ENCODE measurements around the gene PIK3R5.
"Not testable (repeated sequence)": the region's sequence is repeated elsewhere in the genome, so short reads cannot be mapped to it uniquely, and the experiment has no call there.

PIK3R5 gene

GRCh38 chr17:8985054-8985701 lies 19.7 kb upstream of the PIK3R5 start:
- no peak for DNase-seq

GRCh38 chr17:8984225-8984624 lies 18.7 kb upstream of the PIK3R5 start:
- DNase-seq, result not testable (repeated sequence)

- no peak for DNase-seq
Measured at GRCh38 chr17:8981443-8981842, 15.9 kb upstream of the PIK3R5 start.

GRCh38 chr17:8979715-8980114 lies 14.2 kb upstream of the PIK3R5 start:
- DNase-seq, result no peak

DNA sequence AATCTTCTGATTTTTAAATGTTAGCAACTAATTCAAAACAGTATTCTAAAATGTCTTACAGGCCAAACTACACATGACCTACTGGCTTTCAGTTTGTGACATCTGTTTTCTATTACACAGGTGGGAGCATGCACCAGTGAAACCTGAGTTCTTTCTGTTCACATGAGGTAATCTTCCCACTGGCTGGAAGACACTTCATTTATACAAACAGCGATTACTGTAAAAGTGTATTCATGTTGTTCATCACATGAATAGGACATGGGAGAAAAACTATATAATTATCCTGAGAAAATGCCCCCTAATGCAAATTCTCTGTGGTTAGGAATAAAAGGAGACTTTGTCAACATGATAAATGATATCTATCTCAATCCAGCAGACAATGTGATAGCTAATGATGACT lies 11.1 kb upstream of the PIK3R5 start:
- DNase-seq, result no peak

- DNase-seq, result no peak
Measured at GRCh38 chr17:8975091-8975725, 9.7 kb upstream of the PIK3R5 start.

- DNase-seq, result no peak
Measured at GRCh38 chr17:8969901-8970300, 4.4 kb upstream of the PIK3R5 start.

DNA sequence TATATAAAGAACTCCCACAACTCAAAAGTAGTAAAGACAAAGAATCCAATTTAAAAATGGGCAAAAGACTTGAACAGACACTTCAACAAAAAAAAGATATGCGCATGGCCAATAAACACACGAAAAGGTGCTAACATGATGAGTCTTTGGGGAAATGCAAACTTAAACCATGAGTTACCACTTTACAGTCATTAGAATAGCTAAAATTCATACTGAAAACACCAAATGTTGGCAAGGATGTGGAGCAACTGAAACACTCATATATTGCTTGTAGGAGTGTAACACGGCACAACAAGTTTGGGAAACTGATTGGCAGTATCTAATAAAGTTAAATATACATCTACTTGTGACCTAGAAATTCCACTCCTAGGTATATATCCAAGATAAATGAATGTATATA lies 3.0 kb upstream of the PIK3R5 start:
- DNase-seq, result no peak

GRCh38 chr17:8967861-8968260 lies 2.4 kb upstream of the PIK3R5 start:
- DNase-seq, result no peak

DNA sequence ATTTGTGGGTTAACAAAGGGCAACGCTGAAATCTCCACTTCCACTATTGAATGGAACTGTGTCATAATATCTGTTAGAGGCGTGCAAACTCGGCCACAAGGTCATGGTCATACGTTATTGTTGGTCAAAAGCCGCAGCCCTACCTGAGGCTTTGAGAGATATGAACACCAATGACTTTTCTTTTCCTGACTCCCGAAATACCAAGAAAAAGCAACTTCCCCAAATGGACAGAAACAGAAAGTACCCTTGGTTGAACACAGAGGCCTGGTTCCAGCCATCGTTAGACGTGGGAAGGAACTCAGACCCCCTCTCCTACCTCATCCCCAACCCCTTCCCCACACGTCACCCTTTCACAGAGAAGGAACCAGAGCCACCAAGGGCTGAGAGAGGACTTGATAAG lies 1.4 kb upstream of the PIK3R5 start:
- no peak for DNase-seq

DNA sequence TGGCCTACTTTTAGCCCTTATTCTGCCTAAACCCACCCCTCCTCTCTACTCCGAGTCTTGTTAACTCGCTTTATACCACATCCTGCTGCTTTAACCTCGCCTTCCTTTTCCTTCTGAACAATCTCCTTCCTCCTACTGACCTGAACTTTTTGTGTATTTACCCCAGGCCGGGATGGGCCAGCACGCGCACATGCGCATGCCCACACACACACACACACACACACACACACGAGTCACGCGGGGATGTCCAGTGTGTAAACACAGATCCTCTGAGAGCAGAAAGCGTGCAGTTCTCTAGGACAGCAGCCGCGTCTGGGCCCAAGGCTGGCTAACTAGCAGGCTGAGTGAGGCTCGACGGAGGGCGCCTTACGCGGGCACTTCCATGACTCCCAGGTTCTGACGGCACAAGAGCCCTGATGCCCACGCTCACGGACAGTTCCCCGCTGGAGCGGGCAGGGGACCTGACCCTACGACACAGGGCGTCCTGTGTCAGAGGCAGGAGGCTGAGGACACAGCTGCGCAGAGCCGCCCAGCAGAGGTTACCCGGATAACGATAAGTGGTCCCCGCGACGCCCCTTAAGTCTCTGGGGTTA lies 610 bp downstream of the PIK3R5 start:
- peak; percentile 50 for DNase-seq

DNA sequence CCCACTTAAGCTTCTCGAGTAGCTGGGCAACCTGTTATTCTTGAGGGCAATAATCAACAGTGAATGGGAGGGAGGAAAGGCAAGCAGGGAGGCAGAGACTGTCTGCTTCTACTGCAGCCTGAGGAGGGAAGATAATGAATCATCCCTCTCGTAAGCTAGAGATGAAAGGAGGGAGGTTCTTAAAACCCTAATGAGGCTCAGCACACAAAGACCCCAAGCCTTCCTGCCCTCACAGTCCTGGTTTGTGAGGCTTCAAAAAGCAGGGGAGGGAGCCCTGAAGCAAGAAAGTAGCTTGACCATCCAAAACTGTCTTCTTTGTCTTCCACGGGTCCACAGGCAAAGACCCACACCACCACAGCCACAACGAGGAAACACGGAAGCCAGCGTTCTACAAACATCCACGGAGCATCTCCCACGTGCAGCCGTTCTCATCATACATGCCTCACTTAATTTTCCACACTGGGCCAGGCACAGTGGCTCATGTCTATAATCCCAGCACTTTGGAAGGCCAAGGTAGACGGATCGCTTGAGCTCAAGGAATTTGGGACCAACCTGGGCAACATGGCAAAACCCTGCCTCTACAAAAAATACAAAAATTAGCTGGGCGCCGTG lies 1.8 kb downstream of the PIK3R5 start:
- DNase-seq, result no peak

DNA sequence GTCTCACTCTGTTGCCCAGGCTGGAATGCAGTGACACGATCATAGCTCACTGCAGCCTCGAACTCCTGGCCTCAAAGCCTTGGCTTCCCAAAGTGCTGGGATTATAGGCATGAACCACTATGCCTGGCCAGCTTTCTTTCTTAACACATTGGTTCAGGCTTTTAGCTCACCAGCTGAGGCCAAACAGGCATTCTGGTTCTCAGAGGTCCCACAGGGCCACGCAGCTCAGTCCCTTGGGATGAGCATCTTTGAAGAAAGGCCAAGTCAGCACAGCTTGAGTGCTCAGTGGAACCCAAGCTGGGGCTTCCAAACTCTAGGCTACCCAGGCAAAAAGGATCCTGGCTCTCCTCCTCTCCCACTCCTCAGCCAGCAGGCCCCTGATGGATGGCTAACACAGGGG lies 2.5 kb downstream of the PIK3R5 start:
- DNase-seq, result no peak

DNA sequence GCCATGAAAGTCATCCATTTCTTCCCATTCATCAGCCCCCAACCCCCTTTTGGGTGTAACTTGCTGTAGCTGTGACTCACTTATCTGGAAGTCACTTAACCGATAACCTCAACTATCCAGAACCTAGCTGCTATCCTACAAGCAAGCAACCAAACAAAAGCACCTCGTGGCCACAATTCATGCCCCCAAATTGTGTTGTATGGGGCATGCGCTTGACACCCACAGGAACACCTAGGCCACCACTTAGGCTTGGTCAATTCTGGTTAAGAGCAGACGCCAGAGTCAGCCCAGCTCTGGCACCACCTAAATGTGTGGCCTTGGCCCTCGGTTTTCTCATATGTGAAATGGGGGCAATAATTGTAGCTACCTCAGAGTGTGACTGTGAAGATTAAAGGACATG lies 3.7 kb downstream of the PIK3R5 start:
- no peak for DNase-seq

DNA sequence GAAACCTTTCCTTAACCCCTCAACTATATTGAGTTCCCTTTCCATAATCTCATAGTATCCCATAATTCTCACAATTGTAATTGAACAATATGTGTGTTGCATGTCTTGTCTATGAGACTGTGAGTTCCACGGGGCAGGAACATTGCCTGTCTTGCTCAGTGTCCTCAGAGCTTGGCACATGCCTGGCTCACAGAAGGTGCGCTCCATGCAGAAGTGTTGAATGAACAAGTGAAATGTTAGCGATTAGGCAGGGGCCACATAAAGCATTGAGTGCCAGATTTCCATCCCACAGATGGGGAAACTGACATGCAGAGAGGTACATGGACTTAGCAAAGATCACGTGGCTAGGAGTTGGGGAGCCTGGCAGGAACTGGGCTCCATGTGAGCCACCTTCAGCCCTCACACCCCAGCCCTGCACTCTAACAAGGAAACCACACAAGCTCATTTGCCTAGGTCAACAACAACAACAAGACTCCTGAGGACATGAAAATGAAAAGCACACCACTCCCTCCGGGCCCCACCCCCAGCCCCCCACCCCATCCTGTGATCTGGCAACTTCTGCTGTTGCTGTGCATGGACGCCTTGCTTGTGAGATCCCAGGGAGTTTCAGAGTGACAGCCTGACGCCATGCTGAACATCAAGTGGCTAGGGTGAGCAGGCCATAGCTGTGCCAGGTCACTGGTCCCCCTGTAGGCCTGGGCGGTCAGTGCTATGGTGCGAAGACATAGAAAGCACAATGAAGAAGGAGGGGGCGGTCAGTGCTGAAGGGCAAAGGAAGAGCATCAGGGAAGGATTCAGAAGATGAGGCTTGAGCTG lies 5.0 kb downstream of the PIK3R5 start:
- DNase-seq, result no peak

- DNase-seq, result no peak
Measured at GRCh38 chr17:8959312-8959918, 6.1 kb downstream of the PIK3R5 start.

GRCh38 chr17:8957721-8958120 lies 7.8 kb downstream of the PIK3R5 start:
- no peak for DNase-seq

GRCh38 chr17:8956465-8956902 lies 9.0 kb downstream of the PIK3R5 start:
- DNase-seq, result no peak

DNA sequence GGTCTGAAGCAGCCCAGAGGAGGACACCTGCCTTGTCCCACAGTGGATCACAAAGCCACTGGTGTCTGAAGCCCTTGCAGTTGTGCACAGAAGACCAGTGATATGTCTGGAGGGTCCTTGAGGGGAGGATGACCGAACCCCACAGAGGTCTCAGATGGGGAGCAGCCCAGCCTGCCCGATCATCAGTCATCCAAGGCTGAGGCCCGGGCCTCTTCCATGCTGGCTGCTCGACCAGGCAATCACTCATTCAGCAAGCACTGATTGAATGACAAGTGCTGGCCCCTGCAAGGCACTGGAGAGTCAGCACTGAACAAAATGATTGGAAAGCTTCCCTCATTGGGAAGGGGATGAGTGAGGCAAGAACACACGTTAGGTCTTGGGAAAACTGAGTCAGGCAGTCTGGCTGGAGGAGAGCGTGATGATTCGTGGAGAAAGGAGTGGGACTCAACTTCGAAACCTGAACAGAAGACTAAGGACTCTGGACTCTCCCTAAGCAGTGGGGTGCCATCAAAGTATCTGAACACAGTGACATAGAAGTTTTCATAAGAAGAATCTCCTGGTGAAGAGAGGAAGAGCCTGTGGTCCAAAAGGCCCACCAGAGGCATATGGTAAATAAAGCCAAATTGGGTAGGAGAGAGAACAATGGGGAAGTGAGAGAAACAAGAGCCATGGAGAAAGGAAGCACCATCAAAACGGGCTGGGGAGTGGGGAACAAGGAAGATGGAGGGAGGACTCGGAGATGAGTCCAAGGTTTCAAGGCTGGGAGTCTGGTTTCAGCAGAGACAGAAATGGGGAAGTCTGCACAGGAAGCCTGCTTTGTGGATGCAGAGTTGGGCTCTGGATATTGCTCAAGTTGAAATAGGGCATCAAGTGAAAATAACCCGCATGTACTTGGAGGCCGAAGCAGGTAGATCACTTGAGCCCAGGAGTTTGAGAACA lies 10.2 kb downstream of the PIK3R5 start:
- no peak for DNase-seq

DNA sequence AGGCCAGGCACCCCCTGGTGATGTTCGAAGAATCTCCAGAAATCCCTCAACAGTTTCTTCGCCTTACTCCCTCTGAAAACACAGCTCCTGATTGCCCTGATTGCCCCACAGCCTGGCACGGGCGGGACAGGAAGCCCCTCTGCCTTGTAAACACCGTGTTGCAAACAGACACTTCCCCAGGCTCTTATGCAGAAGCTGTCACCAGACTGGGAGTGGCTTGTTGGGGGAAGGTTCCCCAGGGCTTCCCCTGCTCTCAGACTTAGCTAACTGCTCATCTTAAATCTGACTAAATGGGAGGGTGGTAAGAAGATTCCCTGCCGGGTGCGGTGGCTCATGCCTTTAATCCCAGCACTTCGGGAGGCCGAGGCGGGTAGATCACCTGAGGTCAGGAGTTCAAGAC lies 11.2 kb downstream of the PIK3R5 start:
- peak; percentile 73 for DNase-seq

GRCh38 chr17:8953156-8953885 lies 12.2 kb downstream of the PIK3R5 start:
- no peak for DNase-seq

Data from stimulated activated CD4-positive, alpha-beta T cell treated with anti-CD3 and anti-CD28 coated beads, Interleukin-15, amount 100 ng/mL, for 24 hours (primary cell).